Thyroid gland (tissue), 4 donors: ENCODE results near the gene MESD.

Experiments
- CTCF ChIP-seq, 6 experiments: fragments of 200-600 bp in 3 of 6; fragments of 450-650 bp in 3 of 6; sonication (generic) in 3 of 6; IDR thresholded peaks; one replicate each; pipeline ENCODE4 v1.5.1; 2016 to 2019; ENCODE audit warnings: antibody characterized with exemption in 6 of 6, mild to moderate bottlenecking in 2 of 6, inconsistent platforms in 1 of 6, moderate library complexity in 1 of 6
- POLR2A ChIP-seq, 2 donors: fragments of 450-650 bp; IDR thresholded peaks; one replicate each; pipeline ENCODE4 v1.6.1; 2017; ENCODE audit warnings: antibody characterized with exemption in 2 of 2, mild to moderate bottlenecking in 2 of 2, moderate library complexity in 1 of 2

GRCh38 chr15:81032818-81033217, 43.2 kb upstream of the MESD start:
- TF ChIP-seq CTCF (IDR thresholded peaks at IDR 0.05) (no peak), POLR2A (IDR thresholded peaks at IDR 0.05) (no peak)
